HG02981 (cell line): ENCODE results near the gene KLHL25.

Experiments used
- ATAC-seq: cut with Tn5 transposase; IDR thresholded peaks from one replicate; pipeline ENCODE4 v1.9.1; 2021; ENCODE audit warnings: mild to moderate bottlenecking, moderate library complexity; ENCODE audit not compliant: unreplicated experiment

KLHL25 gene

DNA sequence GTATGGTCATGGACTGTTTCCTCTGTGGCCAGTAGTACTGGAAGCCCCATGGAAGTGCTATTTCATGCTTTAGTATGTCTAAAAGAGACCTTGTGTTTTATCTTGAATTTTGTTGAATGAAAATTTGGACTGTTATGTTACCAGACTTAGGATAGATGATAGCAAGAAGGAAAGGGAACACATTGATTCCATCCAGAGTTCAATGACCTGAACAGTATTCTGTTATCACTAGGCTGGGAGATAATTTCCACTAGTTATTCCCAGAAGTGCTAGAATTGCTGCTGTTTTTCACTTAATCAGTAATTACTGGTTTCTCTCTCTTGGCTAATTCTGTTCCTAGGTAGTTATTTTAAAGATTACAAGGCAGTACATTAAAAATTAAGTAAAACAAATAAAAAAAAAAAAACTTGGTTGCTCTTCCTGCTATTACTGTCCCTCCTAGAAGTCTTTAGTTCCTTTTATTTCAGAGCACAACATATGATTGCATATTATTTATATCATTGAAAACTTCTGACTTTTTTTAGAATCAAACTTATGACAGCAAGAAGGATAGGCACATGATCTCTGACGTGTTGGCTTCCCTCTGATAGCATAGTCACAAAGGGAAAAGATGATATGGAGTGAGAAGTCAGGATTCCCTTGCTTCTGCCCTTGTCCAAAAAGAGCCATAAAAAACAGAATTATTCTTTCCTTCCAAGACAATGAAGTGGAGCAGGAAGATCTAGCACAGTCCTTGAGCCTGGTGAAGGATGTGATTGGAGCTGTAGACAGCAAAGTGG lies 72.2 kb downstream of the KLHL25 start:
- ATAC-seq: no peak

DNA sequence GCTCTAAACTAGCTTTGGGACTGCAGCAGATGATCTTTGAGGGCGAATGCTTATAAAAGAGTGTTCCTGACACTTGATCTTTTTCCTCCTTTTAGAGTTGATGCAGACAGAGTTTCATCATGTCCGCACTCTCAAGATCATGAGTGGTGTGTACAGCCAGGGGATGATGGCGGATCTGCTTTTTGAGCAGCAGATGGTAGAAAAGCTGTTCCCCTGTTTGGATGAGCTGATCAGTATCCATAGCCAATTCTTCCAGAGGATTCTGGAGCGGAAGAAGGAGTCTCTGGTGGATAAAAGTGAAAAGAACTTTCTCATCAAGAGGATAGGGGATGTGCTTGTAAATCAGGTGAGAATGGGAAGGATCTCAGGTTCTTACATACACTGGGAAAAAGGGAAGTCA lies 75.7 kb downstream of the KLHL25 start:
- ATAC-seq: no peak

DNA sequence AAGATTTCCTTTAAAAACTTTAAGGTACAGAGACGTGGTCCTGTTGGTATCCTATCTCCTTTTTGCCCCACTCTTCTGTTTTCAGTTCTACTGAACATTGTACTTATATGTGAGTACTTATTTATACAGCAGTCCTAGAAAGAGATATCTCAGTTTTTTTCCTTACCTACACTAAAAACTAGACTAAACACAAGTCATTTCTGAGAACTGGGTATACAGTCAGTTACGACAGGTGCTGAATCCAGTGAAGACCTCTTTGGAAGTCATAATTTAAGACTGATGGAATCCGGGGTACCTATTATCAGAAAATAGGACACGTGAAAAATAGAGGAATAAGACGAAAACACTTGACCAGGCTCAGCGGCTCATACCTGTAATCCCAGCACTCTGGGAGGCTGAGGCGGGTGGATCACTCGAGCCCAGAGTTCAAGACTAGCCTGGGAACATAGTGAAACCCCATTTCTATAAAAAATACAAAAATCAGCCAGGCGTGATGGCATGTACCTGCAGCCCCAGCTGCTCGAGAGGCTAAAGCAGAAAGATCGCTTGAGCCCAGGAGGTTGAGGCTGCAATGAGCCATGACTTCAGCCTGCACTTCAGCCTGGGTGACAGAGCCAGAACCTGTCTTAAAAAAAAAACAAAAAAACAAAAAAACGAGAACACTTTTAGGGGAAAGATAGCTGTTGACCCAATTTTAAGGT lies 76.3 kb downstream of the KLHL25 start:
- no peak for ATAC-seq

DNA sequence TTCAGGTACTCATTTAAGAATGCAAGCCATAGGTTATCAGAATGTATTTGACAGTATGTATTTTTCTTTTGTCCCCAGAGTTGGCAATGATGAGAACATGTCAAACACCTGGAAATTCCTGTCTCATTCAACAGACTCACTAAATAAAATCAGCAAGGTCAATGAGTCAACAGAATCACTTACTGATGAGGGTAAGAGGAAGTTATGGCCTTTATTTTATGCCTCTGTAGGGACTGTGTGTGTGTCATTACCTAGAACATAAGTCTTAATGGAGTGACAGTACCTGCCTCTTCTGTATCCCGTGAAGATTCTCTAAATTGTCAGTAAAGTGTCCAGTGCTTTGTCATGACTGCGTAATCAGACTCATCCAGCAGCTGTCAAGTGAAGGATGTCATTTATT lies 77.5 kb downstream of the KLHL25 start:
- ATAC-seq: no peak

DNA sequence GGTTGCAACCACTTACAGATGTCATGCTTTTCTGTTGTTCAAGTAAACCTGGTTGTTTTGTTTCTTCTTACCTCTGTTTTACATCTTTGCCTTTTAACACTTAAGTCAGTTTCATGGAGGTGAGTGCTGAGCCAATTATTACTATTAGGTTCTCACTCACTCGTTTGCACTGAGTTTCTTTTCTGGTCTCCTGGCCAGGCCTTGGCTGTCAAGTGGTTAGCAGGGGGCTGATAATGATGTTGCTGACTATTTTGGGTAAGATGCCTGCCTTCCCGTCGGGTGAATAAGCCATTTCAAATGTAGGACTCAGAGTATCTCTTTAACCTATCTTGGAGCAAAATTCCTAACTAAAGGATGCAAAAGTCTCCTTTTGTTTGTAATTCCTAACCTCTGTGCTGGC lies 78.5 kb downstream of the KLHL25 start:
- ATAC-seq: no peak

DNA sequence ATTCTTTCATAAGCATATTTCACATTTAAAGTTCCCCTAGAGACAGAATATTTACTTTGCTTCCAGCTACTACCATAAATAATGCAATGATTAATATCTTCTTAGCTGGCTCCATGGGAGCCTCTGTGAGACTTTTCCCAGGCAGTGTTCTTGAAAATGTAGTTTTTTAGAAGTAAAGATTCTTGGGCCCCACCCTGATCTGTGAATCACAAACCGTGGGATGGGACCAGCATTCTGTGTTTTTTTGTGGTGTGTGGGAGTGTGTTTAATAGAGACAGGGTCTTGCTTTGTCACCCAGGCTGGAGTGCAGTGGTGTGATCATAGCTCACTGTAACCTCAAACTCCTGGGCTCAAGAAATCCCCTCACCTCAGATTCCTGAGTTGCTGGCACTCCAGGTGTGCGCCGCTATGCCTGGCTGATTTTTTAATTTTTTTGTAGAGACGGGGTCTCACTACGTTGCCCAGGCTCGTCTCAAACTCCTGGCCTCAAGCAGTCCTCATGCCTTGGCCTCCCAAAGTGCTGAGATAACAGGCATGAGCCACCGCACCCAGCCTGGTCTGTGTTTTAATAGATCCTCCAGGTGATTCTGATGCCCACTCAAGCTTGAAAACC lies 83.0 kb downstream of the KLHL25 start:
- ATAC-seq: no peak

DNA sequence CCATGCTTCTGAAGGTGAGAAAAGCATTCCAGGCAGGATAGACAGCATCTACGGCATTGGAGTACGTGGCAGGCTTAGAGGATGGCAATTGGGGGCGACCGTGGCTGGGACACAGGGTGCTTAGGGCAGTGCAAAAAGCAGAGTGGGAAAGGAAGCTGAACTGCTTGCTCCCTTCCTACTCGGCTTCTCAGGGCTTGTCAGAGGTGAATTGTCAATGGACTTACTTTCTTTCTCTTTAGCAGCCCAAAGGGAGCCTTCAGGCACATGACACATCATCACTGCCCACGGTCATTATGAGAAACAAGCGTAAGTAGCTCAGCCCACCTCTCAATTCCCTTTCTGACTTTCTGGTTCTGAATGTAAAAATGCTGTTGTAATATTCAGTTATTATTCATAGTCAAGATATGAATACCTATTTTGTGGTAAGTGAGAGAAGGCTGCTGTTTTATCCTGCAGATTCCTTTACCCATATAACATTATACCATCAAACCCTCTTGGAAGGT lies 84.3 kb downstream of the KLHL25 start:
- ATAC-seq: peak; percentile 37
